Measurements from ENCODE around the gene GPR161. TPM values are rescaled to one million over a fixed set of nuclear protein-coding genes. Genes with fewer than 3 reads are reported as not detected.

Gene GPR161
- total RNA-seq, 2 experiments from 2014 or later, result 0.15 TPM; not detected in 1

DNA sequence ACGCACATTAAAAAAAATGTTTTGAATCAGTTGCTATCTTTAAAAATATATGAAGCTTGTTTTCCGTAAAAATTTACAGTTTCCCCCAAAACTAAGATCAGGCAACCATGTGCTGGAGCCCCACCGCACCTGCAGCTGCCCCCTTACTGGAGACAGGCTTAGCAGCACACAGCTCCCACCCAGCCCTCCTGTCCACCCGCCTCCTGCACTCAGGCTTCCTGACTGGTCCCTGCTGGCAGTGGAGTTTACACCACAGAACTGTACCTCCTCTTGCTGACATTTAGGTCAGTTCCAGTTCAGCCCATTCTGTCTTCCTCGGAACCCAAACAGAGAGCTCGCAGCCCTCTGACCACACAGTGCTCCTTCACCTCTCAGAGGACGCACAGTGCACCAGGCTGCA lies 2.1 kb downstream of the GPR161 start:
- no peaks in the 10 kb centered on the region for H3K9me2 ChIP-seq (ENCODE audit: insufficient read depth, low read length)
- no peak for DNase-seq (ENCODE audit: low spot score)
- BruUV-seq (replicated peaks), result no TSS peak
- POLR2A ChIA-PET, result interaction anchor here (0.6 kb wide), 1 partner anchor 312 kb away, joined by 7 read pairs; no protein-coding TSS in a partner anchor
- H3K9me3 ChIP-seq (ENCODE audit: low read length), result no peaks in the 10 kb centered on the region
- H3K27ac ChIP-seq (ENCODE audit: low read depth, low read length, poor library complexity, severe bottlenecking), result no peak overlapping the region
- H3K36me3 ChIP-seq (ENCODE audit: insufficient read depth, low read length), result no peaks in the 10 kb centered on the region
- H2AFZ ChIP-seq (ENCODE audit: low read length), result no peak overlapping the region
- H3K79me2 ChIP-seq (ENCODE audit: insufficient read depth, low read depth, low read length), result no peaks in the 10 kb centered on the region
- intact Hi-C loops (cut with micrococcal nuclease; ENCODE audit: unreplicated experiment), result no loop called here
- no peak overlapping the region for H3K4me2 ChIP-seq (ENCODE audit: low read length)
- no peaks in the 10 kb centered on the region for H4K20me1 ChIP-seq (ENCODE audit: insufficient read depth, low read length)
- CTCF ChIA-PET (ENCODE audit: unreplicated experiment), result no interaction called here
- TF ChIP-seq EZH2phosphoT487 (IDR thresholded peaks at IDR 0.05; ENCODE audit: borderline replicate concordance, low read depth, low read length), result no peak
- TF ChIP-seq, protein P1, sequence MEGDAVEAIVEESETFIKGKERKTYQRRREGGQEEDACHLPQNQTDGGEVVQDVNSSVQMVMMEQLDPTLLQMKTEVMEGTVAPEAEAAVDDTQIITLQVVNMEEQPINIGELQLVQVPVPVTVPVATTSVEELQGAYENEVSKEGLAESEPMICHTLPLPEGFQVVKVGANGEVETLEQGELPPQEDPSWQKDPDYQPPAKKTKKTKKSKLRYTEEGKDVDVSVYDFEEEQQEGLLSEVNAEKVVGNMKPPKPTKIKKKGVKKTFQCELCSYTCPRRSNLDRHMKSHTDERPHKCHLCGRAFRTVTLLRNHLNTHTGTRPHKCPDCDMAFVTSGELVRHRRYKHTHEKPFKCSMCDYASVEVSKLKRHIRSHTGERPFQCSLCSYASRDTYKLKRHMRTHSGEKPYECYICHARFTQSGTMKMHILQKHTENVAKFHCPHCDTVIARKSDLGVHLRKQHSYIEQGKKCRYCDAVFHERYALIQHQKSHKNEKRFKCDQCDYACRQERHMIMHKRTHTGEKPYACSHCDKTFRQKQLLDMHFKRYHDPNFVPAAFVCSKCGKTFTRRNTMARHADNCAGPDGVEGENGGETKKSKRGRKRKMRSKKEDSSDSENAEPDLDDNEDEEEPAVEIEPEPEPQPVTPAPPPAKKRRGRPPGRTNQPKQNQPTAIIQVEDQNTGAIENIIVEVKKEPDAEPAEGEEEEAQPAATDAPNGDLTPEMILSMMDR (conservative IDR thresholded peaks at IDR 0.05; ENCODE audit: low read length), result no peak
- H3K4me3 ChIP-seq (ENCODE audit: low read depth, low read length, poor library complexity, severe bottlenecking), result no peak overlapping the region
- no peaks in the 10 kb centered on the region for H3K4me1 ChIP-seq (ENCODE audit: insufficient read depth, low read length, poor library complexity, severe bottlenecking)

DNA sequence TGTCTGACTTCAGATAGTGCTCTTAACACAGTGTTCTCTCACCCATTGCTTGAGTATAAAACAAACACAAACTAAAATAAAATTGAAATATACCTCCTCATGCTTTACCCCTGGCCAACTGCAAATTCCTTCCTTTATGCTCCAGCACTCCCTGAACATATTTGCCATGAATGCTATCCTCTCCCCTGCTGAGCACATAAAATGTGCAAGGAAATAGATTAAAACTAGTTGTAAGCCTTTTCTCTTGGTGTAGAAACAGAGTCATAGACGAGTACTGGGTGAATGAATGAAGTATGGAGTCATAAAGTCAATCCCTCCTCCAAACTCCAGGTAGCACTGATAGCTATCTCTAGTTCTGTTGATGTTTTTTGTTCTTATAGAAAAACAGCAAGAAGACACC lies 2.6 kb downstream of the GPR161 start:
- CTCF ChIA-PET (ENCODE audit: unreplicated experiment), result no interaction called here
- no peak overlapping the region for H3K4me2 ChIP-seq (ENCODE audit: low read length)
- no peaks in the 10 kb centered on the region for H3K4me1 ChIP-seq (ENCODE audit: insufficient read depth, low read length, poor library complexity, severe bottlenecking)
- H2AFZ ChIP-seq (ENCODE audit: low read length), result no peak overlapping the region
- no peaks in the 10 kb centered on the region for H3K79me2 ChIP-seq (ENCODE audit: insufficient read depth, low read depth, low read length)
- no peak overlapping the region for H3K4me3 ChIP-seq (ENCODE audit: low read depth, low read length, poor library complexity, severe bottlenecking)
- H3K36me3 ChIP-seq (ENCODE audit: insufficient read depth, low read length), result no peaks in the 10 kb centered on the region
- H4K20me1 ChIP-seq (ENCODE audit: insufficient read depth, low read length), result no peaks in the 10 kb centered on the region
- TF ChIP-seq EZH2phosphoT487 (IDR thresholded peaks at IDR 0.05; ENCODE audit: borderline replicate concordance, low read depth, low read length), result no peak
- TF ChIP-seq, protein P1 (conservative IDR thresholded peaks at IDR 0.05; ENCODE audit: low read length), result no peak
- no peak overlapping the region for H3K27ac ChIP-seq (ENCODE audit: low read depth, low read length, poor library complexity, severe bottlenecking)
- POLR2A ChIA-PET, result no interaction called here
- intact Hi-C loops (cut with micrococcal nuclease; ENCODE audit: unreplicated experiment), result no loop called here
- BruUV-seq (replicated peaks), result no TSS peak
- DNase-seq (ENCODE audit: low spot score), result no peak
- H3K9me3 ChIP-seq (ENCODE audit: low read length), result no peaks in the 10 kb centered on the region
- H3K9me2 ChIP-seq (ENCODE audit: insufficient read depth, low read length), result no peaks in the 10 kb centered on the region

DNA sequence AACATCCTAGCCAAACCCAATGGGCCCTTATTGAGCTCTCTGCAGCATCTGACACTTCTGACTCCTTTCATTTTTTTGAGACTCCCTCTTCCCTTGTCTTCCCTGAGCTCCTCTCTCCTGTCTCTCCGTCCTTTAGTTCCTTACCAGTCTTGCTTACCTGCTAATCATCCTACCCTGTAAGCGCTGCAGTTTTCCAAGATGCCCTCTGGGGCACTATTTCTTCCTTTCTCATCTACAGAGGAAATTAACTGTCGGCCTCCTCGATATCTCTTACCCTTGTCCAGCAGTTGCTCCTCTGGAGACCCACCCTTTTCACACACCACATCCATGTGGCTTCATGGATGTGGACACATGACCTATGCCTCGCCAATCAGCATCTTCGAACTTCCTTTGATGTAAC lies 6.8 kb downstream of the GPR161 start:
- POLR2A ChIA-PET, result no interaction called here
- CTCF ChIA-PET (ENCODE audit: unreplicated experiment), result no interaction called here

More for the DNA sequence above, 6.8 kb downstream of the GPR161 start:
- no peaks in the 10 kb centered on the region for H3K79me2 ChIP-seq (ENCODE audit: insufficient read depth, low read depth, low read length)
- no peaks in the 10 kb centered on the region for H3K9me2 ChIP-seq (ENCODE audit: insufficient read depth, low read length)
- TF ChIP-seq, protein P1 (conservative IDR thresholded peaks at IDR 0.05; ENCODE audit: low read length), result no peak
- no peak for TF ChIP-seq EZH2phosphoT487 (IDR thresholded peaks at IDR 0.05; ENCODE audit: borderline replicate concordance, low read depth, low read length)
- H4K20me1 ChIP-seq (ENCODE audit: insufficient read depth, low read length), result no peaks in the 10 kb centered on the region
- H2AFZ ChIP-seq (ENCODE audit: low read length), result no peak overlapping the region
- H3K36me3 ChIP-seq (ENCODE audit: insufficient read depth, low read length), result no peaks in the 10 kb centered on the region
- H3K4me1 ChIP-seq (ENCODE audit: insufficient read depth, low read length, poor library complexity, severe bottlenecking), result no peaks in the 10 kb centered on the region
- H3K4me2 ChIP-seq (ENCODE audit: low read length), result no peak overlapping the region
- no peak overlapping the region for H3K4me3 ChIP-seq (ENCODE audit: low read depth, low read length, poor library complexity, severe bottlenecking)
- no TSS peak for BruUV-seq (replicated peaks)
- H3K27ac ChIP-seq (ENCODE audit: low read depth, low read length, poor library complexity, severe bottlenecking), result no peak overlapping the region
- intact Hi-C loops (cut with micrococcal nuclease; ENCODE audit: unreplicated experiment), result no loop called here
- DNase-seq (ENCODE audit: low spot score), result no peak
- no peaks in the 10 kb centered on the region for H3K9me3 ChIP-seq (ENCODE audit: low read length)
